NCI-H2196 treated with DMSO at 0.1 percent for 48 hours (cell line): ENCODE data around the gene TMEM272.

Experiments used
- DNase-seq: peaks from one replicate; lab custom pipeline; 2025; ENCODE audit not compliant: unreplicated experiment; lab: John Stamatoyannopoulos, UW

TMEM272 gene

GRCh38 chr13:51807041-51807440 is 37.9 kb downstream of the TMEM272 start:
- DNase-seq = no peak

GRCh38 chr13:51806566-51806965 is 38.4 kb downstream of the TMEM272 start:
- DNase-seq = peak; percentile 25

GRCh38 chr13:51805925-51806324 is 39.1 kb downstream of the TMEM272 start:
- no peak for DNase-seq

- DNase-seq = no peak
Observed at GRCh38 chr13:51805313-51805712, 39.7 kb downstream of the TMEM272 start.

GRCh38 chr13:51804295-51805172 is 40.4 kb downstream of the TMEM272 start:
- no peak for DNase-seq

- DNase-seq = peak; percentile 11
Observed at GRCh38 chr13:51803422-51804294, 41.3 kb downstream of the TMEM272 start, which contains the start of gene DHRS12. DHRS12 (minus strand) TSS chr13:51804163; CDS start chr13:51799659, 4,504 bp downstream.

- DNase-seq = no peak
Observed at GRCh38 chr13:51802631-51803418, 42.2 kb downstream of the TMEM272 start.

GRCh38 chr13:51801631-51802099 is 43.3 kb downstream of the TMEM272 start:
- peak; percentile 5 for DNase-seq

- DNase-seq = no peak
Observed at GRCh38 chr13:51800486-51800885, 44.5 kb downstream of the TMEM272 start.

- DNase-seq = no peak
Observed at GRCh38 chr13:51799261-51799660, 45.7 kb downstream of the TMEM272 start.

GRCh38 chr13:51797664-51798488 is 47.1 kb downstream of the TMEM272 start:
- peak; percentile 57 for DNase-seq

- no peak for DNase-seq
Observed at GRCh38 chr13:51796546-51796945, 48.4 kb downstream of the TMEM272 start.

GRCh38 chr13:51795419-51795818 is 49.6 kb downstream of the TMEM272 start:
- no peak for DNase-seq

GRCh38 chr13:51794964-51795363 is 50.0 kb downstream of the TMEM272 start:
- DNase-seq = no peak

- DNase-seq = no peak
Observed at GRCh38 chr13:51793570-51794271, 51.3 kb downstream of the TMEM272 start.

- DNase-seq = no peak
Observed at GRCh38 chr13:51786425-51787265, 58.3 kb downstream of the TMEM272 start.

- peak; percentile 7 for DNase-seq
Observed at GRCh38 chr13:51785712-51786424, 59.1 kb downstream of the TMEM272 start.

GRCh38 chr13:51784097-51784496 is 60.9 kb downstream of the TMEM272 start:
- no peak for DNase-seq
